HEK293 (cell line): ENCODE data around the gene CMIP.

Source experiments
- GLI2 ChIP-seq: fragments of 450-650 bp; formaldehyde crosslinking; IDR thresholded peaks from 2 replicates; pipeline ENCODE4; 2017; ENCODE audit warnings: missing biosample characterization, missing genetic modification characterization, low read depth, borderline replicate concordance
- TCF7L2 ChIP-seq: IDR thresholded peaks from 2 replicates; pipeline ENCODE4 v1.6.1; 2011; ENCODE audit warnings: low read depth, mild to moderate bottlenecking, inconsistent platforms, low read length, moderate library complexity, borderline replicate concordance
- ZNF391 ChIP-seq: fragments of 450-650 bp; formaldehyde crosslinking; IDR thresholded peaks from 2 replicates; pipeline ENCODE4 v1.5.1; 2016; ENCODE audit warnings: low read depth, missing biosample characterization, missing genetic modification characterization, borderline replicate concordance
- ZNF549 ChIP-seq: fragments of 450-650 bp; IDR thresholded peaks from 2 replicates; pipeline ENCODE4 v1.5.1; 2018; ENCODE audit warnings: missing biosample characterization, missing genetic modification characterization, mild to moderate bottlenecking, inconsistent platforms, moderate library complexity
- ZNF660 ChIP-seq: fragments of 450-650 bp; IDR thresholded peaks from 2 replicates; pipeline ENCODE4 v1.5.1; 2018; ENCODE audit warnings: missing biosample characterization, mild to moderate bottlenecking, missing genetic modification characterization
- ZNF701 ChIP-seq: fragments of 450-650 bp; formaldehyde crosslinking; IDR thresholded peaks from 2 replicates; pipeline ENCODE4 v1.5.1; 2016; ENCODE audit warnings: missing biosample characterization, missing genetic modification characterization
- ZNF707 ChIP-seq: fragments of 450-650 bp; formaldehyde crosslinking; IDR thresholded peaks from 2 replicates; pipeline ENCODE4 v1.5.1; 2016; ENCODE audit warnings: missing biosample characterization, missing genetic modification characterization
- ZNF830 ChIP-seq: fragments of 450-650 bp; IDR thresholded peaks from 2 replicates; pipeline ENCODE4 v1.5.0; 2018; ENCODE audit warnings: missing biosample characterization, missing genetic modification characterization, low read depth, mild to moderate bottlenecking, moderate library complexity
- TF ChIP-seq, protein P1 (sequence below): fragments of 450-650 bp; formaldehyde crosslinking; IDR thresholded peaks from 2 replicates; pipeline ENCODE4 v1.5.1; 2017; ENCODE audit warnings: missing biosample characterization, missing genetic modification characterization
- TF ChIP-seq, protein P2 (sequence below): fragments of 450-650 bp; formaldehyde crosslinking; IDR thresholded peaks from 2 replicates; pipeline ENCODE4 v1.5.1; 2016; ENCODE audit warnings: missing biosample characterization, missing genetic modification characterization
- TF ChIP-seq, protein P3 (sequence below): IDR thresholded peaks from 2 replicates; pipeline ENCODE4 v1.6.1; 2011; ENCODE audit warnings: mild to moderate bottlenecking, low read depth, low read length, borderline replicate concordance

DNA sequence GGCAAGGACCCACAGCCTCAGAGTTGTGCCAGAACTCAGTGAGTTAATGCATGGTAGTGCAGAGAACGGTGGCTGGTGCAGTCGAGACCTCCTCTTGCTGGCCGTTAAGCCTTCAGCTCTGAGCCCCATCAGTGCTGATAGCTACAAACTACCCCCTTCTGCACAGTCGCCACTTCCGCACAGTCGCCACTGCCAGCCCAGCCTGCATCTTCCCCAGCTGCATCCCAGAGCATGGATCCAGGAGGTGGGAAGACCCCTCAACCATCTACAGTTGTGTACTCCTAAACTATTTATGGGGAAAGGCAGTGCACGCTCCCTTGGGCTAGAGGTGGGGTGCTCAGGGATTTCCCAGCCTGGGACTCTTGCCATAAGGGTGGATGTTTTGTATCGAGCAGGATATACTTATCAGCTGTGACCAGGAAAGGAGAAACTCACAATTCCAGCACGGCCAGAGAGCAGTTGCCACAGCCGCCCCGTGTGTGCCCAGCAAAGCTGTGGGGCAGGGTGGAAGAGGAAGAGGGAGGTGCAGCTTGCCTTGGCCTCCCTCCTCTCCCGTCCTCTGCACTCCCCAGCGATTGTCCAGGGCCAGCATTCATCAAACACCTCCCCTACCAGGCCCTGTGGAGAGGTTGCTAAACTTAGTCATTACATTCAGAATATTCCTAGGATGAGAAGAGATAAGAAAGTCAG, 49.5 kb upstream of the CMIP start:
- TF ChIP-seq, protein P1, sequence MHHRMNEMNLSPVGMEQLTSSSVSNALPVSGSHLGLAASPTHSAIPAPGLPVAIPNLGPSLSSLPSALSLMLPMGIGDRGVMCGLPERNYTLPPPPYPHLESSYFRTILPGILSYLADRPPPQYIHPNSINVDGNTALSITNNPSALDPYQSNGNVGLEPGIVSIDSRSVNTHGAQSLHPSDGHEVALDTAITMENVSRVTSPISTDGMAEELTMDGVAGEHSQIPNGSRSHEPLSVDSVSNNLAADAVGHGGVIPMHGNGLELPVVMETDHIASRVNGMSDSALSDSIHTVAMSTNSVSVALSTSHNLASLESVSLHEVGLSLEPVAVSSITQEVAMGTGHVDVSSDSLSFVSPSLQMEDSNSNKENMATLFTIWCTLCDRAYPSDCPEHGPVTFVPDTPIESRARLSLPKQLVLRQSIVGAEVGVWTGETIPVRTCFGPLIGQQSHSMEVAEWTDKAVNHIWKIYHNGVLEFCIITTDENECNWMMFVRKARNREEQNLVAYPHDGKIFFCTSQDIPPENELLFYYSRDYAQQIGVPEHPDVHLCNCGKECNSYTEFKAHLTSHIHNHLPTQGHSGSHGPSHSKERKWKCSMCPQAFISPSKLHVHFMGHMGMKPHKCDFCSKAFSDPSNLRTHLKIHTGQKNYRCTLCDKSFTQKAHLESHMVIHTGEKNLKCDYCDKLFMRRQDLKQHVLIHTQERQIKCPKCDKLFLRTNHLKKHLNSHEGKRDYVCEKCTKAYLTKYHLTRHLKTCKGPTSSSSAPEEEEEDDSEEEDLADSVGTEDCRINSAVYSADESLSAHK (tag by site-specific recombination) = no peak
- TF ChIP-seq, protein P2, sequence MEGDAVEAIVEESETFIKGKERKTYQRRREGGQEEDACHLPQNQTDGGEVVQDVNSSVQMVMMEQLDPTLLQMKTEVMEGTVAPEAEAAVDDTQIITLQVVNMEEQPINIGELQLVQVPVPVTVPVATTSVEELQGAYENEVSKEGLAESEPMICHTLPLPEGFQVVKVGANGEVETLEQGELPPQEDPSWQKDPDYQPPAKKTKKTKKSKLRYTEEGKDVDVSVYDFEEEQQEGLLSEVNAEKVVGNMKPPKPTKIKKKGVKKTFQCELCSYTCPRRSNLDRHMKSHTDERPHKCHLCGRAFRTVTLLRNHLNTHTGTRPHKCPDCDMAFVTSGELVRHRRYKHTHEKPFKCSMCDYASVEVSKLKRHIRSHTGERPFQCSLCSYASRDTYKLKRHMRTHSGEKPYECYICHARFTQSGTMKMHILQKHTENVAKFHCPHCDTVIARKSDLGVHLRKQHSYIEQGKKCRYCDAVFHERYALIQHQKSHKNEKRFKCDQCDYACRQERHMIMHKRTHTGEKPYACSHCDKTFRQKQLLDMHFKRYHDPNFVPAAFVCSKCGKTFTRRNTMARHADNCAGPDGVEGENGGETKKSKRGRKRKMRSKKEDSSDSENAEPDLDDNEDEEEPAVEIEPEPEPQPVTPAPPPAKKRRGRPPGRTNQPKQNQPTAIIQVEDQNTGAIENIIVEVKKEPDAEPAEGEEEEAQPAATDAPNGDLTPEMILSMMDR = no peak
- TF ChIP-seq ZNF830 (no peak), ZNF707 (tag by site-specific recombination) (no peak), ZNF549 (tag by site-specific recombination) (no peak), GLI2 (tag by site-specific recombination) (no peak), ZNF391 (tag by site-specific recombination) (no peak), TCF7L2 (no peak), ZNF660 (no peak), ZNF701 (no peak)
- TF ChIP-seq, protein P3, sequence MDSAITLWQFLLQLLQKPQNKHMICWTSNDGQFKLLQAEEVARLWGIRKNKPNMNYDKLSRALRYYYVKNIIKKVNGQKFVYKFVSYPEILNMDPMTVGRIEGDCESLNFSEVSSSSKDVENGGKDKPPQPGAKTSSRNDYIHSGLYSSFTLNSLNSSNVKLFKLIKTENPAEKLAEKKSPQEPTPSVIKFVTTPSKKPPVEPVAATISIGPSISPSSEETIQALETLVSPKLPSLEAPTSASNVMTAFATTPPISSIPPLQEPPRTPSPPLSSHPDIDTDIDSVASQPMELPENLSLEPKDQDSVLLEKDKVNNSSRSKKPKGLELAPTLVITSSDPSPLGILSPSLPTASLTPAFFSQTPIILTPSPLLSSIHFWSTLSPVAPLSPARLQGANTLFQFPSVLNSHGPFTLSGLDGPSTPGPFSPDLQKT = no peak
